GM12874 (cell line): ENCODE measurements around the gene ARHGEF16.

ENCODE experiments used
- CTCF ChIP-seq: IDR thresholded peaks from 2 replicates; pipeline ENCODE4 v1.5.1; 2011; ENCODE audit warnings: low read depth, mild to moderate bottlenecking, control low read depth, low read length, moderate library complexity; ENCODE audit not compliant: insufficient read depth

ARHGEF16 gene

GRCh38 chr1:3435666-3436065 is 18.8 kb upstream of the ARHGEF16 start:
- TF ChIP-seq CTCF = no peak

GRCh38 chr1:3436451-3436850 is 18.0 kb upstream of the ARHGEF16 start:
- no peak for TF ChIP-seq CTCF

- no peak for TF ChIP-seq CTCF
These were observed 17.6 kb upstream of the ARHGEF16 start for GRCh38 chr1:3436901-3437300.

GRCh38 chr1:3438661-3439180 is 15.7 kb upstream of the ARHGEF16 start:
- TF ChIP-seq CTCF = no peak

- no peak for TF ChIP-seq CTCF
These were observed 14.8 kb upstream of the ARHGEF16 start for GRCh38 chr1:3439346-3440299.

GRCh38 chr1:3440300-3440681 is 14.2 kb upstream of the ARHGEF16 start:
- TF ChIP-seq CTCF = no peak

GRCh38 chr1:3440711-3441409 is 13.6 kb upstream of the ARHGEF16 start:
- TF ChIP-seq CTCF = no peak
